ENCODE data around the gene COBL. TPM values are rescaled to one million over a fixed set of nuclear protein-coding genes. Genes with fewer than 3 reads are reported as not detected.

COBL gene
- total RNA-seq, 3 donors from 2014 or later (not counting 1 experiment from before 2014, with no cell fraction given), result not detected

DNA sequence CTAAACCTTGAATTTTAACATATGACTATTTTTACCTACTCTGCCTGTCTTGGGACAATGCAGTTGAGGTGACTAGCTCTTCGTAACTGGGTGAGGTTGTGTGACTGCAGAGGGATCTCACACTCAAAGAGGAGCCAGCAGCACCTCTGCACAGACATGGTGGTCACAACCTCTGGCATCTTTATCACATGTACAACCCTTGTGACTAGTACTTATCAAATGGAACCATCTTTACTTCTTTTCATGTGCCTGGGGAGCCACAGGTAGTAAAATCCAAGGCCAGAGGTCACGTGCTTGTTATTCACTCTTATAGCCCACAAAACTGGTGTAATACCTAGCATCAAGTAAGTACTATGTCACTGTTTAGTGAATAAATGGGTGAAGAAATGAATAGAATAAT is 244.3 kb downstream of the COBL start:
- 90% methylated on average over 1 of the region's 2 CpGs for WGBS (ENCODE audit: insufficient coverage)
- intact Hi-C loops (cut with micrococcal nuclease), result no loop called here
- Histone ChIP-seq H3K27ac (ENCODE audit: low read length) (no peak overlapping the region), H3K4me3 (ENCODE audit: low read length) (no peak overlapping the region), H3K27me3 (ENCODE audit: control insufficient read depth, insufficient read depth, low read length) (no peaks in the 10 kb centered on the region), H3K9me3 (ENCODE audit: control insufficient read depth, insufficient read depth, low read length) (no peaks in the 10 kb centered on the region), H3K36me3 (ENCODE audit: control insufficient read depth, insufficient read depth, low read length) (no peaks in the 10 kb centered on the region), H3K4me1 (ENCODE audit: control insufficient read depth, insufficient read depth, low read length) (no peaks in the 10 kb centered on the region)
- H3K36me3 Mint-ChIP-seq, result no peaks in the 10 kb centered on the region
- ATAC-seq (no peak), DNase-seq (no peak)
- H3K27ac Mint-ChIP-seq, result no peak overlapping the region
- no peaks in the 10 kb centered on the region for H3K4me1 Mint-ChIP-seq
- no peaks in the 10 kb centered on the region for H3K9me3 Mint-ChIP-seq
- TF ChIP-seq, protein P1, sequence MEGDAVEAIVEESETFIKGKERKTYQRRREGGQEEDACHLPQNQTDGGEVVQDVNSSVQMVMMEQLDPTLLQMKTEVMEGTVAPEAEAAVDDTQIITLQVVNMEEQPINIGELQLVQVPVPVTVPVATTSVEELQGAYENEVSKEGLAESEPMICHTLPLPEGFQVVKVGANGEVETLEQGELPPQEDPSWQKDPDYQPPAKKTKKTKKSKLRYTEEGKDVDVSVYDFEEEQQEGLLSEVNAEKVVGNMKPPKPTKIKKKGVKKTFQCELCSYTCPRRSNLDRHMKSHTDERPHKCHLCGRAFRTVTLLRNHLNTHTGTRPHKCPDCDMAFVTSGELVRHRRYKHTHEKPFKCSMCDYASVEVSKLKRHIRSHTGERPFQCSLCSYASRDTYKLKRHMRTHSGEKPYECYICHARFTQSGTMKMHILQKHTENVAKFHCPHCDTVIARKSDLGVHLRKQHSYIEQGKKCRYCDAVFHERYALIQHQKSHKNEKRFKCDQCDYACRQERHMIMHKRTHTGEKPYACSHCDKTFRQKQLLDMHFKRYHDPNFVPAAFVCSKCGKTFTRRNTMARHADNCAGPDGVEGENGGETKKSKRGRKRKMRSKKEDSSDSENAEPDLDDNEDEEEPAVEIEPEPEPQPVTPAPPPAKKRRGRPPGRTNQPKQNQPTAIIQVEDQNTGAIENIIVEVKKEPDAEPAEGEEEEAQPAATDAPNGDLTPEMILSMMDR (IDR thresholded peaks at IDR 0.05), result no peak
- no peak overlapping the region for H3K4me3 Mint-ChIP-seq
- peaks cover 0 to 3% of the 10 kb centered on the region in 2 donors for H3K27me3 Mint-ChIP-seq (ENCODE audit: low read depth in 2 of 2)

DNA sequence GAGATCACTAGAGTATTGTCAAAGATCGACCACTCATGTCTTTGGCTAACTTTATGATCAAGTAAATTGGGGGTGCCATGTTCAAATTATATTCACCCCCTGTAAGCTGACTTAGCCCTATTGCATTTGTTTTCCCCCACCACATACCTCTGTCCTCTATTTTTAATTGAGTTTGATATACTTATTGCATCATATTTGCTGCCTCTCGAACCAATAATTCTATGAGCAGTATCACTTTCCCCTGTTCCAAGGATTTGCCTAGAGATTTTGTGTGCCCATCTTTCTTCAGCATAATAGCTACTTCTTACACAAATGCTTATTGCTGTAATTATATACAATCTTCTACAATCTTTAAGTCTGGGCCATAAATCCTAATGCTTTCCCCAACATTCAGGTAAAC is 245.2 kb downstream of the COBL start:
- Histone ChIP-seq H3K27ac (ENCODE audit: low read length) (no peak overlapping the region), H3K4me3 (ENCODE audit: low read length) (no peak overlapping the region), H3K4me1 (ENCODE audit: control insufficient read depth, insufficient read depth, low read length) (no peaks in the 10 kb centered on the region), H3K9me3 (ENCODE audit: control insufficient read depth, insufficient read depth, low read length) (no peaks in the 10 kb centered on the region), H3K36me3 (ENCODE audit: control insufficient read depth, insufficient read depth, low read length) (no peaks in the 10 kb centered on the region), H3K27me3 (ENCODE audit: control insufficient read depth, insufficient read depth, low read length) (no peaks in the 10 kb centered on the region)
- 96% methylated on average over 2 of the region's 2 CpGs for WGBS (ENCODE audit: insufficient coverage)
- H3K27me3 Mint-ChIP-seq (ENCODE audit: low read depth in 2 of 2), result peaks cover 0 to 3% of the 10 kb centered on the region in 2 donors
- H3K9me3 Mint-ChIP-seq, result no peaks in the 10 kb centered on the region
- no peaks in the 10 kb centered on the region for H3K36me3 Mint-ChIP-seq
- no peak overlapping the region for H3K27ac Mint-ChIP-seq
- H3K4me1 Mint-ChIP-seq, result no peaks in the 10 kb centered on the region
- H3K4me3 Mint-ChIP-seq, result no peak overlapping the region
- DNase-seq (no peak), ATAC-seq (no peak)
- TF ChIP-seq, protein P1 (IDR thresholded peaks at IDR 0.05), result no peak
- intact Hi-C loops (cut with micrococcal nuclease), result no loop called here

DNA sequence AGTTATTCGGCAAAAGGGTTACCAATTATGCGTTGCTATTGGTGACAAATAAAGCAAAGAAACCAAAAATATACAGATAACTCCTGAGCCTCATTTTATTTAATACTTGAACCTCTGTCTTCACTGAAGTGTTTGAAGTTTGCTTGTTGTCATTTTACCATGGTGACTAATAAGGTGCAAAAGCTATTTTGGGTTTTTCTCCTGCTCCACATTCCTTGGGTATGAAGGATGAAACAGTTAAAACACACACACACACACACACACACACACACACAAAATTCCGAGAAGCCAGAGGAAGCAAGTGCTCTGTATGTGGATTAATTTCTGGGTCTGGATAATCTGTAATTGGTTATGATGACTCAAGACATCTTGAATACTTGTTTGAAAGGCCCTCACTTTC is 246.5 kb downstream of the COBL start:
- no peaks in the 10 kb centered on the region for H3K9me3 Mint-ChIP-seq
- no peaks in the 10 kb centered on the region for H3K36me3 Mint-ChIP-seq
- intact Hi-C loops (cut with micrococcal nuclease), result no loop called here
- Histone ChIP-seq H3K27me3 (ENCODE audit: control insufficient read depth, insufficient read depth, low read length) (no peaks in the 10 kb centered on the region), H3K9me3 (ENCODE audit: control insufficient read depth, insufficient read depth, low read length) (no peaks in the 10 kb centered on the region), H3K27ac (ENCODE audit: low read length) (no peak overlapping the region), H3K36me3 (ENCODE audit: control insufficient read depth, insufficient read depth, low read length) (no peaks in the 10 kb centered on the region), H3K4me1 (ENCODE audit: control insufficient read depth, insufficient read depth, low read length) (no peaks in the 10 kb centered on the region), H3K4me3 (ENCODE audit: low read length) (no peak overlapping the region)
- TF ChIP-seq, protein P1 (IDR thresholded peaks at IDR 0.05), result no peak
- no peak for DNase-seq
- WGBS (ENCODE audit: insufficient coverage), result 64% methylated on average over 2 of the region's 3 CpGs
- H3K27ac Mint-ChIP-seq, result no peak overlapping the region
- no peaks in the 10 kb centered on the region for H3K27me3 Mint-ChIP-seq (ENCODE audit: low read depth in 2 of 2)
- H3K4me1 Mint-ChIP-seq, result no peaks in the 10 kb centered on the region
- no peak for ATAC-seq
- no peak overlapping the region for H3K4me3 Mint-ChIP-seq

DNA sequence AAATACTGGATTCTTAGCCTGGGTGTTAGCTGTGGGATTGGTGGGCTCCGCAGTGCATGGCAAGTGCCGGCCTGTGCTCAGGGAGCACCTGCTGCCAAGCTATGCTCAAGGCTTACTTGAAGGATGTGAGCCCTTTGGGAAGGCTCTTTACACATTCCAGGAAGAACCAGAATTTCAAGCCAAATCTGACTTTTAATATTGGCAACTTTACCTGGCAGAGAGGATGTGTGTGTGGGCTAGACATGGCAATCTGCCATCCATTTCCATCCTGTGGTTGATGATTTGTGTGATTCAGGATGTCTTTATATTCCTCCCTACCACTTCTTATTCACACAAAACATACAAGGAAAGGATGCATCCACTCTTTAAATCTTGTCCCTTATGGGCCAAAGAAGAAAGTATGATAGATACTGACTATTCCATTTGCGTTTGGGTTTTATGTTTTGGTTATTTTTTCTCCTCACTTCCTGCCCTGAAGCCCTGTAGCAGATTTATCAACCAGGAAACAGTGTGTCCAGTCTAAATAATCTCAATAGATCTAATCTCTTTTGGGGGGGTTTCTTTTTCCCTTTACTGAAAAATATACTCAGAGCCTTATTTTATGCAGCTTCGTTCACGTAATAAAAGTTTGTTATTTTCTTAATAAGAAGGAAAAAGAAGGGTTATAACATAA is 247.1 kb downstream of the COBL start:
- no peak for DNase-seq
- Mint-ChIP-seq H3K27me3 (ENCODE audit: low read depth in 2 of 2) (no peaks in the 10 kb centered on the region), H3K4me1 (no peaks in the 10 kb centered on the region), H3K27ac (no peak overlapping the region), H3K9me3 (no peaks in the 10 kb centered on the region), H3K36me3 (no peaks in the 10 kb centered on the region), H3K4me3 (no peak overlapping the region)
- Histone ChIP-seq H3K27me3 (ENCODE audit: control insufficient read depth, insufficient read depth, low read length) (no peaks in the 10 kb centered on the region), H3K4me1 (ENCODE audit: control insufficient read depth, insufficient read depth, low read length) (no peaks in the 10 kb centered on the region), H3K9me3 (ENCODE audit: control insufficient read depth, insufficient read depth, low read length) (no peaks in the 10 kb centered on the region), H3K4me3 (ENCODE audit: low read length) (no peak overlapping the region), H3K36me3 (ENCODE audit: control insufficient read depth, insufficient read depth, low read length) (no peaks in the 10 kb centered on the region), H3K27ac (ENCODE audit: low read length) (no peak overlapping the region)
- intact Hi-C loops (cut with micrococcal nuclease), result no loop called here
- TF ChIP-seq, protein P1 (IDR thresholded peaks at IDR 0.05), result no peak
- no peak for ATAC-seq
- 80% methylated on average over 2 of the region's 5 CpGs for WGBS (ENCODE audit: insufficient coverage)

Data from natural killer cell (primary cell).